ENCODE results near the gene IL4. TPM values are rescaled to one million over a fixed set of nuclear protein-coding genes. Genes with fewer than 3 reads are reported as not detected.

The IL4 gene
- total RNA-seq, 3 donors from 2014 or later (not counting 1 experiment from before 2014, with no cell fraction given), result 8.1 TPM; not detected in 2

GRCh38 chr5:132656774-132657355 is 16.9 kb upstream of the IL4 start:
- Histone ChIP-seq H3K4me3 (ENCODE audit: low read length) (no peak overlapping the region), H3K36me3 (ENCODE audit: control insufficient read depth, insufficient read depth, low read length) (no peaks in the 10 kb centered on the region), H3K4me1 (ENCODE audit: control insufficient read depth, insufficient read depth, low read length) (peaks cover 9% of the 10 kb centered on the region), H3K27ac (ENCODE audit: low read length) (no peak overlapping the region), H3K9me3 (ENCODE audit: control insufficient read depth, insufficient read depth, low read length) (no peaks in the 10 kb centered on the region), H3K27me3 (ENCODE audit: control insufficient read depth, insufficient read depth, low read length) (peaks cover 14% of the 10 kb centered on the region)
- intact Hi-C loops (cut with micrococcal nuclease), result no loop called here
- no peak for TF ChIP-seq CTCF (IDR thresholded peaks at IDR 0.05)
- H3K27me3 Mint-ChIP-seq (ENCODE audit: low read depth in 2 of 2), result peaks cover 27 to 41% of the 10 kb centered on the region in 2 donors
- peaks cover 0 to 7% of the 10 kb centered on the region in 2 donors for H3K4me1 Mint-ChIP-seq
- H3K9me3 Mint-ChIP-seq, result no peaks in the 10 kb centered on the region
- peak in 1 of 3 donors; percentile 29 for ATAC-seq
- DNase-seq, result no peak
- H3K4me3 Mint-ChIP-seq, result peak overlapping the region; percentile 9
- WGBS (ENCODE audit: insufficient coverage), result 36% methylated on average over 11 of the region's 12 CpGs
- no peak overlapping the region for H3K27ac Mint-ChIP-seq
- no peaks in the 10 kb centered on the region for H3K36me3 Mint-ChIP-seq

GRCh38 chr5:132657676-132658380 is 16.0 kb upstream of the IL4 start, which contains the start of gene IL13:
TSS of gene IL13 (plus strand) at chr5:132658173. CDS start at chr5:132658187, 14 bp downstream.
- H3K4me1 ChIP-seq (ENCODE audit: control insufficient read depth, insufficient read depth, low read length), result peaks cover 11% of the 10 kb centered on the region
- Mint-ChIP-seq H3K27ac (no peak within 1 kb of the TSS), H3K36me3 (no peaks in the 10 kb centered on the region), H3K9me3 (no peaks in the 10 kb centered on the region), H3K4me3 (no peak within 1 kb of the TSS), H3K27me3 (ENCODE audit: low read depth in 2 of 2) (peaks cover 24 to 41% of the 10 kb centered on the region in 2 donors), H3K4me1 (peaks cover 0 to 8% of the 10 kb centered on the region in 2 donors)
- H3K36me3 ChIP-seq (ENCODE audit: control insufficient read depth, insufficient read depth, low read length), result no peaks in the 10 kb centered on the region
- H3K27ac ChIP-seq (ENCODE audit: low read length), result no peak within 1 kb of the TSS
- DNase-seq, result no peak
- H3K27me3 ChIP-seq (ENCODE audit: control insufficient read depth, insufficient read depth, low read length), result peaks cover 14% of the 10 kb centered on the region
- no peak for ATAC-seq
- no peaks in the 10 kb centered on the region for H3K9me3 ChIP-seq (ENCODE audit: control insufficient read depth, insufficient read depth, low read length)
- no peak for TF ChIP-seq CTCF (IDR thresholded peaks at IDR 0.05)
- 86% methylated on average over 12 of the region's 12 CpGs for WGBS (ENCODE audit: insufficient coverage)
- H3K4me3 ChIP-seq (ENCODE audit: low read length), result no peak within 1 kb of the TSS
- intact Hi-C loops (cut with micrococcal nuclease), result no loop called here

DNA sequence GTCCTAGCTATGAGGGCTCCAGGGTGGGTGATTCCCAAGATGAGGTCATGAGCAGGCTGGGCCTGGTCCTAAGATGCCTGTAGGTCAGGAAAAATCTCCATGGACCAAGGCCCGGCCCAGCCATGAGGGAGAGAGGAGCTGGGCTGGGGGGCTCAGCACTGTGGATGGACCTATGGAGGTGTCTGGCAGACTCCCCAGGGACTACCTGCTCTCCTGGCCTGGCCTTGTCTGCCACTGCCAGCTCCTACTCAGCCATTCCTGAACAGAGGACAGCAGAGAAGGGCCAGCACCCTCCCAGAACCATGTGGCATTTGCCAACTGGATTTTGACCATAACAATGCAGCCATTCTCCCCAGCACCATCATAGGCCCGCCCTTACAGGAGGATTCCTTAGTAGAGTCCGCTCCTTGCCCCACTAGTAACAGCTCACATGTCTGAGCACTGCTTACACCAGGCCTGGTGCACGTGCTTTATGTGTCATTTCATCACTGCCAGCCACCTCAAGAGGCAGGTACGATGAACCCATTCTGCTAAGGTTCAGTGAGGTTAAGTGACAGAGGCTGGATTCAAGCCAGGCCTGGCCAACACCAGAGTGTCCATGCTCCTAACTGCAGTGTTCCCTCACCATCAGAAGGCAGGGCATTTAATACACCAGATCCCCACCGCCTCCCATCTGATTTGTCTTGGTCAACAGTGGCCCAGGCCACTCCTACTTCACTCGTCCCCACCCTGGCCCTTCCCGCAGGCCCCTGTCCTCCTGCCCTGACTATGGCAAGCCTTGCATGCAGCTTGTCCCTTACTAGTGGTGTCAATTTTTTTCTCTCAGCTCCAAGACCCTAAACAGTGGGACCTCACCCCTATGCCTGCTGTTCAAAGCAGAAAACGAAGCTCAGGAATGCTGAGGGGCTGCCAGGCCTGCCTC is 15.1 kb upstream of the IL4 start:
- H3K4me1 ChIP-seq (ENCODE audit: control insufficient read depth, insufficient read depth, low read length), result peaks cover 19% of the 10 kb centered on the region
- Mint-ChIP-seq H3K4me3 (no peak overlapping the region), H3K36me3 (no peaks in the 10 kb centered on the region), H3K9me3 (no peaks in the 10 kb centered on the region), H3K4me1 (peaks cover 0 to 14% of the 10 kb centered on the region in 2 donors), H3K27ac (no peak overlapping the region), H3K27me3 (ENCODE audit: low read depth in 2 of 2) (peaks cover 20 to 36% of the 10 kb centered on the region in 2 donors)
- ATAC-seq (no peak), DNase-seq (no peak)
- no peak overlapping the region for H3K27ac ChIP-seq (ENCODE audit: low read length)
- peaks cover 14% of the 10 kb centered on the region for H3K27me3 ChIP-seq (ENCODE audit: control insufficient read depth, insufficient read depth, low read length)
- intact Hi-C loops (cut with micrococcal nuclease), result no loop called here
- H3K36me3 ChIP-seq (ENCODE audit: control insufficient read depth, insufficient read depth, low read length), result no peaks in the 10 kb centered on the region
- 94% methylated on average over 9 of the region's 9 CpGs for WGBS (ENCODE audit: insufficient coverage)
- no peak for TF ChIP-seq CTCF (IDR thresholded peaks at IDR 0.05)
- no peaks in the 10 kb centered on the region for H3K9me3 ChIP-seq (ENCODE audit: control insufficient read depth, insufficient read depth, low read length)
- H3K4me3 ChIP-seq (ENCODE audit: low read length), result no peak overlapping the region
